Natural killer cell treated with Interleukin-12 subunit alpha and Interleukin-12 subunit beta and Interleukin-15 and Interleukin-18, amount 100 ng/mL, for 72 hours (primary cell): ENCODE results near the gene ARSA. TPM values are rescaled to one million over a fixed set of nuclear protein-coding genes. Genes with fewer than 3 reads are reported as not detected.
"Not testable (repeated sequence)": the region's sequence is repeated elsewhere in the genome, so short reads cannot be mapped to it uniquely, and the experiment has no call there.

Experiments used
- ATAC-seq, 2 donors: fragments of 150-1000 bp; cut with Tn5 transposase in 1 of 2; sonication (Bioruptor Pico), chemical (Tn5 transposase) in 1 of 2; 2 replicates each; pipeline ENCODE4 v1.10.0; 2021
- DNase-seq: peaks from one replicate; pipeline ENCODE4 v3.0.0; 2022; ENCODE audit warnings: low spot score
- H3K27ac Mint-ChIP-seq, 2 donors: 1 replicate in 1 of 2; 2 replicates in 1 of 2; pipeline ENCODE4 v1.8.0; 2022; ENCODE audit warnings: mixed read lengths in 2 of 2, mild to moderate bottlenecking in 1 of 2, moderate library complexity in 1 of 2
- H3K27me3 Mint-ChIP-seq, 2 donors: 1 replicate in 1 of 2; 2 replicates in 1 of 2; pipeline ENCODE4 v1.8.0; 2022; ENCODE audit warnings: mixed read lengths in 2 of 2
- H3K36me3 Mint-ChIP-seq: one replicate; pipeline ENCODE4 v1.8.0; 2022; ENCODE audit warnings: mixed read lengths
- H3K4me1 Mint-ChIP-seq, 2 donors: 1 replicate in 1 of 2; 2 replicates in 1 of 2; pipeline ENCODE4 v1.8.0; 2022; ENCODE audit warnings: low read depth in 2 of 2, mixed read lengths in 2 of 2, mild to moderate bottlenecking in 1 of 2
- H3K4me3 Mint-ChIP-seq: one replicate; pipeline ENCODE4 v1.8.0; 2022; ENCODE audit warnings: mixed read lengths
- H3K9me3 Mint-ChIP-seq: 2 replicates; pipeline ENCODE4 v1.8.0; 2022; ENCODE audit warnings: mixed read lengths
- total RNA-seq, 2 donors: library from RNA; stranded (reverse); gene quantifications; one replicate each; pipeline ENCODE4 v1.2.3, GENCODE V29; 2022

ARSA gene
- total RNA-seq, 2 donors from 2014 or later = 35.7 to 38.9 TPM

- H3K9me3 Mint-ChIP-seq = no peaks in the 10 kb centered on the region
- peaks cover 33 to 44% of the 10 kb centered on the region in 2 donors for H3K27me3 Mint-ChIP-seq
- peak overlapping the region in 1 of 2 donors; percentile 2 for H3K27ac Mint-ChIP-seq
- H3K4me3 Mint-ChIP-seq = no peak overlapping the region
- no peaks in the 10 kb centered on the region for H3K36me3 Mint-ChIP-seq
- ATAC-seq (no peak), DNase-seq (no peak)
- peaks cover 6 to 18% of the 10 kb centered on the region in 2 donors for H3K4me1 Mint-ChIP-seq
Observed at GRCh38 chr22:50670513-50670912, 42.6 kb upstream of the ARSA start.

DNA sequence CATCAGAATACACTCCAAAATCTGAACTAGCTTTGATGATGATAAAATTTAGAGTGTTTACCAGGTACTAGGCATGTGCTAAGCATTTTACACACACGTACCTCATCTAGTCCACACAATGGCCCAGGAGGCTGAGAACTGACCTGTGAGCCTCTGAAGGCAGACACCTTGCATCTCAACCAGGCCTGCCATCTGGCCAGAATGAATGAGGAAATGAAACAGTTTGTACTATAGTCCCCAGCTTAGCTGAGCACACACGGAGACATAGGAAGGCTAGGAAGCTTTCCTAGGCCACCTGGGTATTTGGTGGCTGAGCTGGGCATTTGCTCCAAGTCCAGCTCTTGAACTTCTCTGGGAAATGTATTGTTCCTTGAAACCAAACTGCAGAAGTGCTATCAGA lies 37.8 kb upstream of the ARSA start:
- H3K36me3 Mint-ChIP-seq = no peaks in the 10 kb centered on the region
- peaks cover 0 to 3% of the 10 kb centered on the region in 2 donors for H3K4me1 Mint-ChIP-seq
- peaks cover 15 to 26% of the 10 kb centered on the region in 2 donors for H3K27me3 Mint-ChIP-seq
- DNase-seq (no peak), ATAC-seq (no peak)
- H3K4me3 Mint-ChIP-seq = no peak overlapping the region
- no peaks in the 10 kb centered on the region for H3K9me3 Mint-ChIP-seq
- no peak overlapping the region for H3K27ac Mint-ChIP-seq

DNA sequence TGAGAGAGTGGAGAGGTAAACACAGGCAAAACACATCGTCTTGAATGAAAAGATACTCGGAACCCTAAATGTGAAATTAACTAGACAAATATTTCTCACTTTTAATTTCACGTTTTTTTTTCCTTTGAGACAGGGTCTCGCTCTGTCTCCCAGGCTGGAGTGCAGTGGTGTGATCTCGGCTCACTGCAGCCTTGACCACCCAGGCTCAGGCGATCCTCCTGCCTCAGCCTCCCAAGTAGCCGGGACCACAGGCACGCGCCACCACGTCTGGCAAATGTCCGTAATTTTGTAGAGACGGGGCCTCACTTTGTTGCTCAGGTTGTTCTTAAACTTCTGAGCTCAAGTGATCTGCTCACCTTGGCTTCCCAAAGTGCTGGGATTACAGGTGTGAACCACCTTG lies 37.3 kb upstream of the ARSA start:
- Mint-ChIP-seq H3K4me1 (no peaks in the 10 kb centered on the region), H3K27me3 (peaks cover 12 to 21% of the 10 kb centered on the region in 2 donors), H3K36me3 (no peaks in the 10 kb centered on the region), H3K9me3 (no peaks in the 10 kb centered on the region), H3K4me3 (no peak overlapping the region), H3K27ac (no peak overlapping the region)
- ATAC-seq = no peak
- DNase-seq = no peak

DNA sequence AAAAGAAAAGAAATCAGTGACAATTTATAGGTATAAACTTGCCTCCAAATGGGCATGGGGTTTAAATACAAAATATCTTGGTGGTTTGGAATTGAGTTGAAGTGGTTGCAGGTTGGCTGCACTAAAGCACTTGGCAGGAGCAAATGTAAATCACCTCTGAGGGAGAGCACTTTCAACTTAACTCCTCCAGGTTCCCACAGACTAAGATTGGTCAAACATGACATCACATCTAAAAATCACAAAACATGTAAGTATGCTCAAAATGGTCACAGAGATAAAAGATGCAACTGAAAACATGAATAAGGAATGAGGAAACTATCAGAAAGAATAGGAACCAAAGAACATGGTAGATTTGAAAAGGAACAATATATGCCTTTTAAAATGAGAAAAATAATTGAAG lies 32.4 kb upstream of the ARSA start:
- H3K36me3 Mint-ChIP-seq = no peaks in the 10 kb centered on the region
- no peak for DNase-seq
- no peak overlapping the region for H3K4me3 Mint-ChIP-seq
- ATAC-seq = no peak
- H3K4me1 Mint-ChIP-seq = no peaks in the 10 kb centered on the region
- no peaks in the 10 kb centered on the region for H3K9me3 Mint-ChIP-seq
- no peak overlapping the region for H3K27ac Mint-ChIP-seq
- peaks cover 7 to 11% of the 10 kb centered on the region in 2 donors for H3K27me3 Mint-ChIP-seq

DNA sequence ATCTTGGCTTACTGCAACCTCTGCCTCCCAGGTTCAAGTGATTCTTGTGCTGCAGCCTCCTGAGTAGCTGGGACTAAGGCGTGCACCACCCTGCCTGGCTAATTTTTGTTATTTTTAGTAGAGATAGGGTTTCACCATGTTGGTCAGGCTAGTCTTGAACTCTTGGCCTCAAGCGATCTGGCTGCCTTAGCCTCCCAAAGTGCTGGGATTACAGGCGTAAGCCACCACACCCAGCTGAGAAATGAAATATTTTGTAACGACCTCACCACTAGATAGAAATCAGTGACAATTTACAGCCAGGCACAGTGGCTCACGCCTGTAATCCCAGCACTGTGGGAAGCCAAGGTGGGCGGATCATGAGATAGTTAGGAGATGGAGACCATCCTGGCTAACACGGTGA lies 31.8 kb upstream of the ARSA start:
- H3K27me3 Mint-ChIP-seq = peaks cover 7 to 11% of the 10 kb centered on the region in 2 donors
- ATAC-seq, H3K4me1 Mint-ChIP-seq, H3K36me3 Mint-ChIP-seq, H3K9me3 Mint-ChIP-seq, H3K4me3 Mint-ChIP-seq, DNase-seq, H3K27ac Mint-ChIP-seq: not testable (repeated sequence)

GRCh38 chr22:50657925-50658324 lies 30.0 kb upstream of the ARSA start:
- H3K27me3 Mint-ChIP-seq = peaks cover 7 to 11% of the 10 kb centered on the region in 2 donors
- DNase-seq (no peak), ATAC-seq (no peak)
- no peak overlapping the region for H3K4me3 Mint-ChIP-seq
- H3K36me3 Mint-ChIP-seq = no peaks in the 10 kb centered on the region
- no peaks in the 10 kb centered on the region for H3K9me3 Mint-ChIP-seq
- H3K4me1 Mint-ChIP-seq = no peaks in the 10 kb centered on the region
- no peak overlapping the region for H3K27ac Mint-ChIP-seq

- H3K9me3 Mint-ChIP-seq = no peaks in the 10 kb centered on the region
Observed at GRCh38 chr22:50656122-50657070, 28.4 kb upstream of the ARSA start.

GRCh38 chr22:50654664-50655063 lies 26.7 kb upstream of the ARSA start:
- H3K27ac Mint-ChIP-seq, H3K36me3 Mint-ChIP-seq, H3K4me3 Mint-ChIP-seq, H3K4me1 Mint-ChIP-seq, ATAC-seq, DNase-seq, H3K9me3 Mint-ChIP-seq: not testable (repeated sequence)
- H3K27me3 Mint-ChIP-seq = peaks cover 0 to 11% of the 10 kb centered on the region in 2 donors

More at GRCh38 chr22:50656122-50657070, 28.4 kb upstream of the ARSA start:
- Mint-ChIP-seq H3K4me3 (no peak overlapping the region), H3K36me3 (no peaks in the 10 kb centered on the region), H3K4me1 (no peaks in the 10 kb centered on the region), H3K27ac (no peak overlapping the region), H3K27me3 (peaks cover 4 to 14% of the 10 kb centered on the region in 2 donors)
- ATAC-seq = no peak
- no peak for DNase-seq

- ATAC-seq = no peak
- H3K9me3 Mint-ChIP-seq = peaks cover 2% of the 10 kb centered on the region
- H3K4me1 Mint-ChIP-seq = no peaks in the 10 kb centered on the region
- DNase-seq = no peak
- peaks cover 0 to 11% of the 10 kb centered on the region in 2 donors for H3K27me3 Mint-ChIP-seq
- H3K36me3 Mint-ChIP-seq = peaks cover 4% of the 10 kb centered on the region
- no peak overlapping the region for H3K4me3 Mint-ChIP-seq
- H3K27ac Mint-ChIP-seq = no peak overlapping the region
Observed at GRCh38 chr22:50653256-50653655, 25.3 kb upstream of the ARSA start.

- H3K9me3 Mint-ChIP-seq, H3K4me3 Mint-ChIP-seq, ATAC-seq: not testable (repeated sequence)
Observed at GRCh38 chr22:50643821-50644101, 15.8 kb upstream of the ARSA start.

GRCh38 chr22:50643021-50643820 lies 15.3 kb upstream of the ARSA start:
- not testable (repeated sequence) for H3K4me3 Mint-ChIP-seq, DNase-seq, H3K36me3 Mint-ChIP-seq, H3K4me1 Mint-ChIP-seq, H3K9me3 Mint-ChIP-seq, ATAC-seq, H3K27ac Mint-ChIP-seq
- H3K27me3 Mint-ChIP-seq = peaks cover 11 to 14% of the 10 kb centered on the region in 2 donors

More at GRCh38 chr22:50643821-50644101, 15.8 kb upstream of the ARSA start:
- not testable (repeated sequence) for DNase-seq, H3K4me1 Mint-ChIP-seq, H3K36me3 Mint-ChIP-seq, H3K27ac Mint-ChIP-seq
- H3K27me3 Mint-ChIP-seq = peaks cover 11 to 14% of the 10 kb centered on the region in 2 donors

DNA sequence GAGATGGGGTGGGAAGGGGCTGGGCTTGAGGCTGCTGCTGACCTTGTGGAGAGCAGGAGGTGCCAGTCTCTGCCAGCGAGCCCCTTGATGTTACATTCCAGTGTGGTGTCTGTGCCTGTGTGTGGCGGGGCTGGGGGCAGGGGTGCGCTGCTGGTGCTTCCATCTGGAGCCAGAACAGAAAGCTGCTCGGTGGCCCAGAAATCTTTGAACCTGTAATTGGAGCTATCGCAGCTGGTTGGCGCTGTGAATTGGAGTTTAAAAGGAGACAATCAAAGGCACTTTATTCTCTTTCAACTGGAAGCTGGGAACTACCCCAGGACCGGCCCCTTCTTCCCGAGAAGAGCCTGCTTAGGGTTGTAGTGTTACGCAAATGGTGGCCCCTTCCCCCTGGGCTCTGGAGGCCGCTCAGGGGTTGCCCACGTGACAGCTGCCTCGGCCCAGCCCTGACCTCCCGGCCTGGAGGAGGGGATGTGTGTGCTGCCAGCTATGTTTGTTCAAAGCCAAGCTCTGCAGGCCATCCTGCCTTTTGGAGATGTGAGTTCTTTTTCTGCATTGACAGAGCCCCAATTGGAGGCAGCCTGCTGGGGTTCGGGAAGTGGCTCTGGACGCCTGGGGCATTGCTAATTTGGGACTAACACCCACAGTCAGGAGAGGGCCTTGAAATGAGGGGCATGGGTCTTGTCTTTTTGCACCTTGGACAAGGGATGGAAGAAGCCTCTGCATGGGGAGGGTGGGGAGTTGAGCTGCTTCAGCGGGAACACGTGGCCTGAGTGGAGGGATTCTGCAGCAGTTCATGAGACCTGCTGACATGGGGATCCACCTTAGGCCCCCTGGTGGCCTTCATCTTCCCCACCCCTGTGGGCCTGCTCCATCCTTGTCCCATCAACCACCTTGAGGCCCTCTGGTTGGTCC lies 14.0 kb upstream of the ARSA start:
- H3K4me1 Mint-ChIP-seq = no peaks in the 10 kb centered on the region

More for the DNA sequence above, 14.0 kb upstream of the ARSA start:
- ATAC-seq = no peak
- no peak overlapping the region for H3K27ac Mint-ChIP-seq
- H3K4me3 Mint-ChIP-seq = no peak overlapping the region
- peaks cover 11 to 14% of the 10 kb centered on the region in 2 donors for H3K27me3 Mint-ChIP-seq
- no peak for DNase-seq
- no peaks in the 10 kb centered on the region for H3K9me3 Mint-ChIP-seq
- H3K36me3 Mint-ChIP-seq = no peaks in the 10 kb centered on the region
